Choroid plexus epithelial cell (primary cell): ENCODE data around the gene PDGFB.

Experiments
- DNase-seq: peaks from one replicate; pipeline ENCODE4 v3.0.0-alpha.2; 2010; ENCODE audit warnings: low read depth
- H3K4me3 ChIP-seq: 2 replicates; pipeline ENCODE4 v1.5.1; 2011; ENCODE audit warnings: low read depth, mild to moderate bottlenecking, control low read depth, low read length, moderate library complexity
- CTCF ChIP-seq: conservative IDR thresholded peaks from 2 replicates; pipeline ENCODE4 v1.5.1; 2011; ENCODE audit warnings: low read depth, mild to moderate bottlenecking, control low read depth, inconsistent platforms, low read length, moderate library complexity

The PDGFB gene

GRCh38 chr22:39240831-39241793 lies 3.7 kb downstream of the PDGFB start:
- no peak overlapping the region for H3K4me3 ChIP-seq
- peak; percentile 44 for DNase-seq
- TF ChIP-seq CTCF = peak; percentile 1

GRCh38 chr22:39239561-39240423 lies 5.0 kb downstream of the PDGFB start:
- no peak for TF ChIP-seq CTCF
- H3K4me3 ChIP-seq = no peak overlapping the region
- DNase-seq = no peak

- DNase-seq = no peak
- no peak for TF ChIP-seq CTCF
- H3K4me3 ChIP-seq = no peak overlapping the region
Observed at GRCh38 chr22:39238966-39239505, 5.7 kb downstream of the PDGFB start.

- H3K4me3 ChIP-seq = no peak overlapping the region
- DNase-seq = no peak
- TF ChIP-seq CTCF = no peak
Observed at GRCh38 chr22:39238561-39238960, 6.2 kb downstream of the PDGFB start.

- TF ChIP-seq CTCF = no peak
- no peak overlapping the region for H3K4me3 ChIP-seq
- DNase-seq = no peak
Observed at GRCh38 chr22:39238101-39238466, 6.7 kb downstream of the PDGFB start.

GRCh38 chr22:39237318-39238100 lies 7.3 kb downstream of the PDGFB start:
- no peak for TF ChIP-seq CTCF
- DNase-seq = no peak
- H3K4me3 ChIP-seq = no peak overlapping the region
